Testis (tissue), 2 donors: ENCODE data around the gene BPIFB2.

Experiments used
- CTCF ChIP-seq, 3 experiments: fragments of 450-650 bp in 2 of 3; fragments of 200-600 bp in 1 of 3; sonication (generic) in 1 of 3; IDR thresholded peaks; one replicate each; pipeline ENCODE4 v1.5.1; 2016 to 2019; ENCODE audit warnings: antibody characterized with exemption in 3 of 3, mild to moderate bottlenecking in 2 of 3, moderate library complexity in 1 of 3
- POLR2A ChIP-seq: fragments of 450-650 bp; IDR thresholded peaks from one replicate; pipeline ENCODE4 v1.6.1; 2017; ENCODE audit warnings: antibody characterized with exemption, mild to moderate bottlenecking, moderate library complexity

GRCh38 chr20:33000802-33001466, 6.6 kb upstream of the BPIFB2 start:
- no peak for TF ChIP-seq CTCF (IDR thresholded peaks at IDR 0.05)
- no peak for TF ChIP-seq POLR2A
